Kasumi-1 (cell line): ENCODE data around the gene ANO1.

Experiments
- DNase-seq, 2 experiments: peaks; one replicate each; lab custom pipeline; 2025; lab: John Stamatoyannopoulos, UW

Gene ANO1

DNA sequence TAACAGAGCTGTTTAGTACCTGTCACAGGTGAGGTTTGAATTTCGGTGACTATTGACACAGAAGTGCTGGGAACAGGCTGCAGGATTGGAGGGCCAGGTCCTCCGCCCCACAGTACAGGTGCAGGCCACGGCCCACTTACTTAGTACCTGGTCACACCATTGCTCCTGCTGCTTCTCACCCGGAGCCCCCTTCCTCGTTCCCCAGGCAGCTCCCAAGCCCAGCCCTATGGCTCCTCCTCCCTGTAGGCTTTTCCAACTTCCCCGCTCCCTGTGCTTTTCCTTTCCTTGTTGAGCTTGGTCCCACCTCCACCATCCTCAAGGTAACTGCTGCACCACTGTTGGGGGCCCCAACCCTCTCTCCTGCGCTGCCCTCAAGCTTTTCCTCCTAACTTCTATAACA, 27.9 kb upstream of the ANO1 start:
- DNase-seq: no peak

DNA sequence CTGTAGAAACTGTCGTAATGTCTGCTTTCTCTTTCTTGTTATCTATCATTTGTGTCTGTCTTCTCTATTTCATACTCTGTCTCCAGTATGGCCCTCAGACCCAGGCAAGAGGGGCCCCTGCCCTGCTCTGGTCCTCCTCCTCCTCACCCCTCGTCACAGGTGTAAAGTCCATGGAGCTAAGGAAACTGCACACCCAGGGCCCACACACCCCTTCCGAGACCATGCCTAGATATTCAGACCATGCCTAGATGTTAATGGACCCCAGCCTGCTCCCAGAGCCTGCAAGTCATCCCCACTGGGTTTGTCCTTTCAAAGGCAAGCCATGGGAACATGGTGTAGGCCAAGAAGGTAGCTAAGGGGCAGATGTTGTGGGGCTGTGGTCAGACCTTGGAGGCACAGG, 24.1 kb upstream of the ANO1 start:
- DNase-seq: no peak

DNA sequence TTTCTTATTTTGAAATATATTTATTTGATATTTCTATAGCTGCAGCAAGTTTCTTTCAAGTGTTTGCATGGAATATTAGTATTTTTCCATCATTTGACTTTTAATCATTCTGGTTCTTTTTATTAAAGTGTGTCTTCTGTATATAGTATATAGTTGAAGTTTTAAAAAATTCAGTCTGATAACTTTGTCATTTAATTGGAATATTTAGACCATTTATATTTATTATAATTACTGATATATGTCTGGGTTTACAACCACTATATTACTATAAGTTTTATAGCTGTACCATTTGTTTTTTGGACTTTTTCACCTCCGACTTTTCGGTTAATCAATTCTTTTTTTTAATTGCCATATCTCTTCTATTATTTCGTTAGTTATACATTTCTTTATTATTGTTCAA, 22.7 kb upstream of the ANO1 start:
- no peak for DNase-seq

DNA sequence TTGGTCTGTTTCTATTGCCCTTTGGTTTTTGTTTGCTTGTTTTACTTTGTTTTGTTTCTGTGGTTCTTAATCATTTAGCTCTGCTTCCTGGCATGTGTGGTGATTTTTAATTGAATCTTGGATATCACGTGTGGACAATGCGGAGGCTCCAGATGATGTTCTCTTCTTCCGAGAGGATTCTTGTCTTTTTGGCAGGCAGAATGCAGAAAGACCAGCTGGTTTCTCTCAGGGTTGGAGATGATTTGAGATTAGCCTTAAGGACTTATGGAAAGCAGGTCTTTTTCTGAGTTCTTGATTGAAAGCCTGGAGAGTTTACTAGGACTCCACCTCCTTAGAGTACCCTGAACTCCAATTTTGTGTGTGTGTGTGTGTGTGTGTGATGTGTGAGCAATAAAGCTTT, 21.0 kb upstream of the ANO1 start:
- no peak for DNase-seq

DNA sequence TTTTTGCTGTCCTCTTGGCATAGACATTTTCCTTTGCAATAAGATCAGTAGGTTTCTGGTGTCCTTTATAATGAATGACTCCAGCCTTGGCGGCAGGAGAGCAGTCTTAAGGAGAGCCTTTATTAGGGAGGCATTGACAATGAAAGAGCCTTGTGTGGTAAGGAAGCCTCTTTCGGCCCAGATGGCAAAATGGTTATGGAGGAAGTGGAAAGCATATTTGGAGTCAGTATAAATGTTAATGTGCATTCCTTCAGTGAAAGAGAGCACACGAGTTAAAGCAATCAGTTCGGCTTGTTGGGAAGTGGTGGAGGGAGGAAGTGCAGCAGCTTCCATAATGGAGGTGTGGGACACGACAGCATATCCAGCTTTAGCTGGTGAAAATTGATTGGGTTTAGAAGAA, 18.1 kb upstream of the ANO1 start:
- DNase-seq: no peak

DNA sequence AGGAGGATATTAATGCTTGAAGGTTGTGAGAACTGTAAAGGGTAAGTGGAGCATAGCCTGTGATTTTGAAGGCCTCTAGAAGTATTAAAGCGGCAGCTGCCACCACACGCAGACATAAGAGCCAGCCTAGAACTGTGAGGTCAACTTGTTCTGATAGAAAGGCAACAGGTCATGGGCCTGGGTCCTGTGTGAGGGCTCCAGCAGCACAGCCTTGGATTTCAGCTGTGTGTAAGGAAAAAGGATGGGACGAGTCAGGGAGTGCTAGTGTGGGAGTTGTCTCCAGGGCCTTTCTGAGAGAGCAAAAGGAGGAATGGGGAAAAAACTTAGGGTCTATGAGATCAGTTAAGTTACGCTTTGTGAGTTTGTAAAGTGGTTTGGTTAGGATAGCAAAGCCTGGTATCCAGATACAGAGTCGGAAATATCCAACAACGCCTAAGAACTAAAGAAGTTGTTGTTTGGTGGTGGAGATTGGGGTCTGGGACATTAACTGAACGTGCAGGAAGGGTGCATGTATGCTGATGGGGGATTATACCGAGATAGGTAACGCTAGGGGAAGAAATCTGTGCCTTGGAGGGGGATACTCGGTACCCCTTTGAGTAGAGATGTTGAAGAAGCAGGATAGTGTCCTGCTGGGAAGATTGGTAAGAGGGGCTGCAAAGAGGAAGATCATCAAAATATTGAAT, 17.4 kb upstream of the ANO1 start:
- DNase-seq: no peak

DNA sequence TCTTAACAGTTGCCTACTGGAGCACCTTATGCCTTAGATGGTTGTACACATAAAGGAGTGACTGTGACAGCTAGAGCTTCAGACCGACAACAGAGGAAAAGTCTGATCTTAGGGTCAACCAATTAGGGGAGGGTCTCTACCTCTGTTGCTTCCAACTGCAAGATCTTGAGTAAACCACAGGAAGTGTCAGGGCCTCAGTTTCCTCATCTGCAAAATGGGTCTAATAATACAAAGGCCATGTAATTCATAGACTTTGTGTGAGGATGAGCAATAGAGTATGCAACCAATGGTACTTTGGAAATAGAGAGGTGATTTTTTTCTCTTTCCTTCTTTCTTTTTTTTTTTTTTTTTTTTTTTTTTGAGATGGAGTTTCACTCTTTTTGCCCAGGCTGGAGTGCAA, 16.4 kb upstream of the ANO1 start:
- no peak for DNase-seq

DNA sequence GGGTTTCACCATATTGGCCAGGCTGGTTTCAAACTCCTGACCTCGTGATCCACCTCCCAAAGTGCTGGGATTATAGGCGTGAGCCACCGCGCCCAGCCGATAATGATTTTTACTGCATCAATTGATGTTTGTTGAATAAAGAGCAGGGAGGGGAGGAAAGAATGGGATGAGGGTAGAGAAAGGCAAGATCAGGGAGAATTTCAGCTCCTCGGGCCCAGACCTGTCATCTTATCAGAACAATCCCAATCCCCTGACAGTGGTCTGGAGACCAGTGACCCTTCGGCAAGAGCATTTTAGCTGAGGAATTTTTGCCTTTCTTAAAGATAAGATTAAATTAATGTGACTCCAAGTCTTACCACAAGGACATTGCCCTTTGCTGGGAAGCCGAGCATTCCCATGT, 15.0 kb upstream of the ANO1 start:
- no peak for DNase-seq

DNA sequence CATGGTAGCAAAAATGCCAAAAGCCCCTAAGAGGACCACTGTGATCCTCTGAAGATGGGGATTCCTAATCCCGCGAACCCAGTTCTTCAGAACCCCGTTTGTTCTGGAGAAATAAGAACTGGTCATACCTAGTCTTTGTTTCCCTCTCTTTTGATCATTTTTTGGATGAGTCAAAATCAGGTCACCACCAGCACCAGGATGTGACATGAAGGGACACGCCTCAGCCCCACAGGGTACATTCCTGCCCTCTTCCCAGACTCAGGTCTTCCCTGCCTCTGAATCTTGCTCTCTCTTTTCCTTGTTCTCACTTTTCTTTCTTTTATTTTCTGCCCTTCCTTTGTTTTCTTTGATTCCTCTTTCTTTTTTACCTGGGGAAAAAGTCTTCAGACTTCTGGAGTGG, 14.6 kb upstream of the ANO1 start:
- DNase-seq: no peak

DNA sequence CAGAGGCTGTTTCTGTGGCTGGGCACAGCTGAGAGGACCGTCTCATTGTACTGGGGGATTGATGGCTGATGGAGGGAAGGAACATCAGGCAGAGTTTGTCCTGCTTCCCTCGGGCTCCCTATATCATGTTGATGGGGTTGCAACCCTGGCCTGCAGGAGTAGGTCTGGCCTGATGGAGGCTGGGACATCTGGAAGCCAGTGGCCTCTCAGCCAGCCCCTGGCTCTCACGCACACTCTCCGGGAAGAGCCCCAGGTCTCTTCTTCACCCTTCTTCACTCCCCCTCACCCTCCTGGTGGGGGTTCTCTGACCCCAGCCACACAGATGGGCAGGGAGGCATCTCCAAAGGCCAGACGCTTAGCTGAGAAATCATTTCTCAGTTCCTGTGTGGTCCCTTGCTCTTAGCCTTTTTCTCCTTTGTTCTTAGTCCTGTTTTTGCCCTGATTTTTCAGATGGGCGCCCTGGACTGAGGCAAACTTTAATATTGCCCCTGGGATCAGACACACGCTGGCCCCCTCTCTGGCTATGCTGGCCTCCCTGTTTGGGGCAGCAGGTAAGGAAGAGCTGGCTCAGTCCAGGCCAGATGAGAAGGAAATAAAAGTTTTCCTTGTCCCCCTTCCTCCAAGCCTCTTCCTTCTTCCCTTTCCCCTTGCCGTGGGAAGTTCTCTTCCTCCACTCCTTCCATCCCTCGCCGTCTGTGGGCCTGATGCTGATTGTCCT, 13.9 kb upstream of the ANO1 start:
- no peak for DNase-seq

DNA sequence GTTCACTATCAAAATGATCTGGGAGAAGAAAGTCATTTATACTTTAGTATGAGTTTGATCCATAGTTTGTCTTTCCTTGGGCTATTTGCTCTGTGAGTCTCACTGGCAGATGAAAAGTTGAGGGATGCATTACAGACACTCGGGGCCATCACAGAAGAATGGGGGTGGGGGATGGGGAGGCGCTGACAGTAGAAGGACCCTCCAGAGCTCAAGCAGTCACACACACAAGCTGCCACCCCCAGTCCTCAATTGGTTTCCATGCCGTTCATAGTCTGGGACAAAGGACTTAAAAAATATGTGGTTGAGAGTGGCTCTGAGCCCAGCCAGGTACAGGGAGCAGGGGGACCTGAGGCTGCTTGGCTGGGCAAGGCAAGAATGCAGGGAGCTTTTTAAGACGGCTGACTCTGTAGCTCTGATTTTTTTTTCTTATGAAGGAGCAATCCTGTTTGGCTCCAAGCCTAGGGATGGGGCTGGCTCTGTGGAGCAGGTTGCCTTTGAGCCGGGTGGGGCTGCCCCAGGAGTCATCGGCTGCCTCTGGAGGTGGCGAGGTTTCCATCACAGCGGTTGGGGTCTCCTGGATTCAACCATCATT, 13.3 kb upstream of the ANO1 start:
- no peak for DNase-seq

DNA sequence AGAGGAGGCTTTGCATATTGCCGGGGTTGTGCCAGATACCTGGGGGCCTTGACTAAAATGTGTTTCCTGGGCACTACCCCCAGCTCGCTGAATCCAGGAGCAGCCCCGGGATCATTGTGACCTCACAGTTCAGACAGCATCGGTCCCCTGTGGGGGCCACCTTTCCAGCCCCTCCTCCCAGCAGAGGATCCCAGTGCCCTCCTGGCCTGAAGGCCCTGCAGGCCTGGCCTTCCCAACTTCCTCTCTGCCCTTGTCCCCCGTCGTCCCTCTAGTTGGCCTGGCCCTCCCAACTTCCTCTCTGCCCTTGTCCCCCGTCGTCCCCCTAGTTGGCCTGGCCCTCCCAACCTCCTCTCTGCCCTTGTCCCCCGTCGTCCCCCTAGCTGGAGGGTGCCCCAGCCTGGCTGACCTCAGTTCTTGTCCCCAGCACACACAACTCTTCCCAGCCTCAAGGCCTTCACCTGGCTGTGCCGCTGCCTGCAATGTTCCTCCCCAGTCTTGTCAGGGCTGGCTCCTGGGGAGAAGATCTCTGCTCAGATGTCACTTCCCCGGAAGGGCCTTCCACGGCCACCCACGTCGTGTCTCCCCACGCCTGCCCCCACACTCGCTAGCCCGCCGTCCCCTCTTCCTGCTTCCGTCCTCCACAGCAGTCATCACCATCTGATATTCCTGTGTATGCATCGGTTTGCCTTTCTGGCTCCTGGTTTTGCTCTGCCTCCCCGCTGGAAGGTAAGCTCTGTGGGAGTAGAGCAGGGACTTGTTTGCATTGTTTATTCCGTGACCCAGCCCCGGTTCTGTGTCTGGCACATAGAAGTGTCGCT, 12.6 kb upstream of the ANO1 start:
- DNase-seq: no peak

DNA sequence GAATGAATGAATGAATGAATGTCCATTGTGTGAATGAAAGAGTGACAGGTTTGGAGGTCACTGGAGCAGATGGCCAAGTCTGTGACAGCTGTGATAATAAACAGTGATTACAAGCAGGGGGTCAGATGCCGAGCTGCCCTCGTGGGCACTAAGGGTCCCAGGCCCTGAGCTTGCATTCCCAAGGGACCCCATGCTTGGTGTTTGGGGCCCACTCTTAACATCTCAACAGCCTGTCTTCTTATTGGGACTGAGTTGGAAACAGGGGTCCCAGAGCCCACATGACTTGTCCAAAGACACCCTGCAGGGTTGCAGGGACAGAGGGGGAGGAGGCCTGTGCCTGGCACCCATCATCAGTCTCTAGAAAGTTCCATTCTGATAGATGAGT, 12.0 kb upstream of the ANO1 start:
- no peak for DNase-seq

DNA sequence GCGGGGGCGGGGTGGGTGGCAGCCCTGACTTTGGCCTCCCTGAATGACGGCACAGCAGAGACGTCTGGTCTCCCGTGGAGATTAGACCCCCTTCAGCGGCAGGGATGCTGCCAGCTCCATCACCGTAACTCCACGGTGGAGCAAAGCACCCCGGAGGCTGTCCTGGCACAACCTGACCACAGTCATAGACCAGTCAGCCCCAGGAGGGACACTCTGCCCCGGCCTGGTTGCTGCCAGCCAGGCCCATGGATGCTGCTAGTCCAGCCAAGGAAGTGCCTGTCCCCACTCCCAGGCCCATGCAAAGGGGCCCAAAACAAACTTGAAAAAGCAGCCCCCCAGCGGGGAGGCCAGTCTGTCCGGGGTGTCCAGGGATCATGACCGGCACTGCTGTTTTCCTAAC, 11.5 kb upstream of the ANO1 start:
- no peak for DNase-seq

DNA sequence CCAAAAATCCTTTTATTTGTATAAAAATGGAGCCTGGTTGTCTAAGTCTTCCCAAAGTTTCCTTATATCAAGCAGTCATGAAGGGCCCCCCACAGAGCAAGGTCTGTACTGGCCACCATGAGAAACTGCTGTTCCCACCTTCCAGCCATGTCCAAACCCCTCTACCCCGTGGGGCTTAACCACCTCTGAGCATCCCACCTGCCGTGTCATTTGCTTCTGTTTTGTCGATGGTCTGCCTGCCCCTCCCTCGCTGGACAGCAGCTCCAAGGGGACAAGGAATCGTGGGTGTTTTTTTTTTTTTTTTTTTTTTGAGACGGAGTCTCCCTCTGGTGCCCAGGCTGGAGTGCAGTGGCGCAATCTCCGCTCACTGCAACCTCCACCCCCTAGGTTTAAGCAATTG, 11.1 kb upstream of the ANO1 start:
- no peak for DNase-seq

DNA sequence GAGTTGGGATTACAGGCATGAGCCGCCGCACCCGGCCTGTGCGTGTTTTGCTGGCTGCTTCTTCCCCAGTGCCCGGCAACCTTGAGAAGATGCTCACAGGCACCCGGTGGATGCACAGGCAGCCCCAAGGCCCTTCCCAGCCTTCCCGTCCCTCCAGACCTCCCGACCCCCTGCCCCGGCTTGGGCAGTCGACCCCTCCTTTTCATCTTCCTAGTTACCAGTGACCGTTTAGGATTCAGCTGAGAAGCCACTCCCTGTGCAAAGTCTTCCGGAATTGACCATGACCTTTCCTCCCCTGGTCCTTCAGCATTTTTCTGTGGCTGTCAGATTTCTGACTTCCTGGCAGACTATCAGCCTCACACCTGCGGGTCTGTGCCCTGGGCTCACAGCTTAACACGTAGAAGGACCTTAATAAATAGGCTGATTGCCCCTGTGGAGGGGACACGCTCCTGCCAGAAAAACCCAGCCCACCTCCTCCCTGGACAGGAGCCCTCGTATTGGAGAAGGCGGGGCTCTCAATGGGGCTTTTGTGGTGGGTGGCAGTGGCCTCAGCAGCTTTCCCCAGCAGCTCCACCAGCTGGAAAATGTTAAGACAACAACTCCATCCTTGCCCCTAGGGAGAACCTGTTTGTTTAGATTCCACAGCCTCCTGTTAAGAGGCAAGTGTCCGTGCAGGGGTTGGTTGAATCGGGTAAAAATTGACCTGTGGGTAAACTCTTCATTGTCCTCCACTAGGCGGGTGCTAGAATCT, 10.4 kb upstream of the ANO1 start:
- DNase-seq: no peak

DNA sequence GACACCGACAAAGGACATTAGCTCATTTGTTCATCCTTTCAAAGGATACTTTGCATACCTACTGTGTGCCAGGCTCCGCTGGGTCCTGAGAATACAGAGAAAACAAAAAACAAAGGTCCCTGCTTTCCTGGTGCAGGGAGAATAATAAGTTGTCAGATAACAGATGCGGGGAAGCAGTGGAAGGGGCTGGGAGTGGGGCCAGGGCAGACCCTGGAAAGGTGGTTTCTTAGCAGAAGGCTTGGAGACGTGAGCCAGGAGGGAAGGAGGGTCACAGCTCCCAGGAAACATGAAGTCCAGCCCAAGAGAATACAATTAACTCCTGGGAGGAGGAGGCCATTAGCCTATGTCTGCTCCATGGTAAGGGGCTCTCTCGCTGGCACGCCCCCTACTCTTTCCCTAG, 9.8 kb upstream of the ANO1 start:
- DNase-seq: no peak

DNA sequence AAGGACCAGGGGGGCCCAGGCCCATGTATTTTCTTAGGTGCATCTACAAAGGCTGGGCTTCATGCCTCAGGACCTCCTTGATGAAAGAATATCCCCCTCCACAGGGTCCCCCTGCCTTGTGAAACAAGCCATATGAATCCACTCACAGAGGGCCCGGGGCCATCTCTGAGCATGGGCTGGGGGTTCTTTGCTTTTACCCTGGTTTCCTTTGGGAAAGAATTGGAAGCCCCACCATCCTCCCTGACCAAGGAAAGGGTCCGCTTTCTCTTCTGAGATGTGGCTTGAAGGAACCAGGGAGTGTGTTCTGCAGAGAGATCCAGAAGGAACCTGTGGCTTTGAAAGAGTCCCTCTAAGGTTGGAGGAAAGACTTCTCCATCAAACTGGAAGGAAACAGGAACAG, 9.2 kb upstream of the ANO1 start:
- no peak for DNase-seq

DNA sequence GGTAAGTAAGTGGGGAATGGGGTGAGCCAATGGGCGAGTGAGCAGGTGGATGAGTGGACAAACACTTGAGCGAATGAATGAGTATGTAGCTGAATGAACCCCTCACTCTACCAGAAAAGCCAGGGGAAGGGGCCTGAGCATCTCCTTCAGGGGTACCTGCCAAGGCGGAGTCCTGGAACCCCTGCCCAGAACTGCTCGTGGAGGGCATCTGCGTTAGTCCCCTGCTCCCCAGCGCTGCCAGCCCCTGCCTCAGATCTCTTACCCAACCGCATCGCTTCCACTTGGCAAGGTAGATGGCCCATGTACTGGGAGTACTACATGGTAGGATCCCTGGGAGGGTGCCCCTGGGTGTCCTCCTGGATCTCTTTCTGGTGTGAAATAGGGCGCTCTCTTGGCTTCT, 7.4 kb upstream of the ANO1 start:
- no peak for DNase-seq

DNA sequence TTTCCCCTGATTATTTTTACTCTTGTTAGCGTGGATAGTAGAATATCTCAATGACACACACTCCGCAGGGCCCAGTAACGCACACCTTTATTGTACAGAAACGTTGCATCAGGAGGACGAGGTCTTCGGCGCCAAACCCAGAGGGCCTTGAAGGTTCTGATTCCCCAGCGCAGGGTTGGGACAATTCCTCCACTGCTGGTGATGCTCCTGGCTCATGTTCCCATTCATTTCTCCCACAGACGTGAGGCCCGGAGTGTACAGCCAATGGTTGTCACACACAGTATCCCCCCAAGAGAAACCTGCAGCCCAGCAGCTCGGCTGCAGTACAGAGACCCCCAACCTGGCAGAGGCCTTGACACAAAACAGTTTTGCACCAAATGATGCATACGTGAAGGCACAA, 6.1 kb upstream of the ANO1 start:
- no peak for DNase-seq

DNA sequence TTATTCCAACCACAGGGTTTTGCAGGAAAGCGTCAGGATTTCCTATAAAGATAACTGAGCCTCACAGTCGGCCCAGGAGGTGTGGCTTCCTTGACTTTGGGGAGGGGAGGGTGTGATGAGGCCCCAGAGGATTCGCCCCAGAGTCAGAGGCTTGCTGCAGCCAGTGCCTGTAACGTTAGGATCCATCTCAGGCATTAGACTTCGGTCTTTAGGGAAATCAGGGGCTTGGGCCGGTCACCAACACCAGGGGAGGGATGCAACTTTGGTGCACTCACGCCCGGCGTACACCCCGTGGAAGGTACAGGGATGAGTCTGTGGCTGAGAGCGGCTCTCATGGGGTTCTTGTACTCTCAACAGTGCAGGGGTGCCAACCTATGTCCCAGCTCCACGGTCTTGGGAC, 5.7 kb upstream of the ANO1 start:
- no peak for DNase-seq
